Endothelial cell of umbilical vein (primary cell): ENCODE data around the gene GPR176.

Experiments
- CTCF ChIP-seq, 2 donors: IDR thresholded peaks; 1 replicate in 1 of 2; 2 replicates in 1 of 2; pipeline ENCODE4 v1.5.1; 2011; ENCODE audit warnings: low read length in 2 of 2, mild to moderate bottlenecking in 2 of 2, moderate library complexity in 2 of 2, control low read depth in 1 of 2, inconsistent platforms in 1 of 2, low read depth in 1 of 2; ENCODE audit not compliant: insufficient read depth in 1 of 2; ENCODE audit errors: extremely low read depth in 1 of 2
- EZH2 ChIP-seq: IDR thresholded peaks from 2 replicates; pipeline ENCODE4 v1.6.1; 2012; ENCODE audit warnings: borderline replicate concordance, low read depth, mild to moderate bottlenecking, moderate library complexity, low read length, inconsistent platforms; ENCODE audit not compliant: severe bottlenecking
- FOS ChIP-seq: IDR thresholded peaks from 2 replicates; pipeline ENCODE4 v1.6.1; 2011; ENCODE audit warnings: mild to moderate bottlenecking, low read length, moderate library complexity, borderline replicate concordance; ENCODE audit not compliant: insufficient read depth
- JUN ChIP-seq: IDR thresholded peaks from 2 replicates; pipeline ENCODE4 v1.6.1; 2011; ENCODE audit warnings: borderline replicate concordance, low read depth; ENCODE audit not compliant: insufficient read length, insufficient read depth
- MAX ChIP-seq: IDR thresholded peaks from 2 replicates; pipeline ENCODE4 v1.6.1; 2011; ENCODE audit not compliant: insufficient read depth, insufficient read length
- MYC ChIP-seq: IDR thresholded peaks from one replicate; pipeline ENCODE4 v1.6.1; 2011; ENCODE audit warnings: mild to moderate bottlenecking, low read depth, low read length
- POLR2A ChIP-seq: IDR thresholded peaks from 2 replicates; pipeline ENCODE4 v1.6.1; 2012; ENCODE audit warnings: low read depth, mild to moderate bottlenecking, control low read depth, low read length
- POLR2AphosphoS5 ChIP-seq: IDR thresholded peaks from 2 replicates; pipeline ENCODE4 v1.6.1; 2012; ENCODE audit warnings: low read depth, mild to moderate bottlenecking, control low read depth, low read length, moderate library complexity; ENCODE audit not compliant: insufficient read depth

- TF ChIP-seq CTCF (IDR thresholded peaks at IDR 0.05; ENCODE audit: extremely low read depth in 1 of 2, insufficient read depth in 1 of 2, low read depth in 1 of 2, low read length in 2 of 2) (no peak), EZH2 (no peak), MAX (no peak), JUN (peak; percentile 57), POLR2A (peak; percentile 71), MYC (no peak), POLR2AphosphoS5 (no peak), FOS (peak; percentile 23)
Measured at GRCh38 chr15:39918688-39919385, 1.2 kb downstream of the GPR176 start.
